CD4-positive, alpha-beta T cell (primary cell): Measurements from ENCODE around the gene ACSF2. TPM values are rescaled to one million over a fixed set of nuclear protein-coding genes. Genes with fewer than 3 reads are reported as not detected.

Experiments
- ATAC-seq: fragments of 200-7000 bp; cut with Tn5 transposase; one replicate; pipeline ENCODE4 v1.10.0; 2022; ENCODE audit warnings: mild to moderate bottlenecking; ENCODE audit not compliant: poor library complexity
- CTCF ChIA-PET: fragments of 350-600 bp; sonication (Branson Sonifier 250); formaldehyde crosslinking; loops from one replicate; lab custom pipeline; 2021; ENCODE audit warnings: antibody characterized with exemption, inconsistent platforms; lab: Charles Lee
- POLR2A ChIA-PET: fragments of 350-600 bp; sonication (Branson Sonifier 250); formaldehyde crosslinking; loops from one replicate; lab custom pipeline; 2021; ENCODE audit warnings: antibody characterized with exemption, inconsistent platforms; lab: Charles Lee
- DNase-seq, 14 experiments: peaks; one replicate each; pipeline ENCODE4 v3.0.0-alpha.2; 2013 to 2020; ENCODE audit warnings: mixed read lengths in 2 of 14
- H3K27ac ChIP-seq, 2 donors: one replicate each; pipeline versions ENCODE4 v1.5.1 to v1.7.0; 2013; ENCODE audit warnings: low read length in 2 of 2, low read depth in 1 of 2, mild to moderate bottlenecking in 1 of 2
- H3K27me3 ChIP-seq, 2 experiments: 1 replicate in 1 of 2; 2 replicates in 1 of 2; pipeline versions ENCODE4 v1.6.1 to v1.7.0; 2013; ENCODE audit warnings: low read length in 2 of 2, control low read depth in 1 of 2, mild to moderate bottlenecking in 1 of 2, moderate library complexity in 1 of 2; ENCODE audit not compliant: insufficient read depth in 2 of 2, control insufficient read depth in 1 of 2
- H3K36me3 ChIP-seq: one replicate; pipeline ENCODE4 v1.6.1; 2013; ENCODE audit warnings: low read length, control low read depth; ENCODE audit not compliant: insufficient read depth
- H3K4me1 ChIP-seq: one replicate; pipeline ENCODE4 v1.6.1; 2013; ENCODE audit warnings: low read length, control low read depth; ENCODE audit not compliant: insufficient read depth
- H3K4me3 ChIP-seq: one replicate; pipeline ENCODE4 v1.5.1; 2013; ENCODE audit warnings: mild to moderate bottlenecking, low read length, moderate library complexity
- H3K9me3 ChIP-seq, 2 experiments: 1 replicate in 1 of 2; 2 replicates in 1 of 2; pipeline versions ENCODE4 v1.6.1 to v1.7.0; 2013; ENCODE audit warnings: low read length in 2 of 2, mild to moderate bottlenecking in 2 of 2, control low read depth in 1 of 2, moderate library complexity in 1 of 2; ENCODE audit not compliant: control insufficient read depth in 1 of 2, insufficient read depth in 1 of 2
- H3K27ac Mint-ChIP-seq: one replicate; pipeline ENCODE4 v1.8.0; 2020; ENCODE audit warnings: mixed read lengths
- H3K27me3 Mint-ChIP-seq: one replicate; pipeline ENCODE4 v1.8.0; 2021; ENCODE audit warnings: mixed read lengths
- H3K36me3 Mint-ChIP-seq: one replicate; pipeline ENCODE4 v1.8.0; 2021; ENCODE audit warnings: low read depth, mixed read lengths
- H3K4me1 Mint-ChIP-seq: one replicate; pipeline ENCODE4 v1.8.0; 2021; ENCODE audit warnings: low read depth, mixed read lengths
- H3K4me3 Mint-ChIP-seq: one replicate; pipeline ENCODE4 v1.8.0; 2020; ENCODE audit warnings: mild to moderate bottlenecking, mixed read lengths
- H3K9me3 Mint-ChIP-seq: one replicate; pipeline ENCODE4 v1.8.0; 2020; ENCODE audit warnings: mixed read lengths
- intact Hi-C, 2 experiments: fragments of 100-400 bp; cut with DNase I in 1 of 2; cut with micrococcal nuclease in 1 of 2; formaldehyde crosslinking; loops; one replicate each; pipeline versions ENCODE4 v1.15.1 to v1.9.0; 2023 to 2025; cut with DNase I, micrococcal nuclease
- total RNA-seq, 174 experiments: library from RNA in 2 of 174; stranded (reverse) in 2 of 174; gene quantifications; one replicate each; pipeline ENCODE4 v1.2.3 and lab custom pipeline; 2021 to 2026
- TF ChIP-seq, protein P1 (sequence below): fragments of 200-600 bp; IDR thresholded peaks from one replicate; pipeline ENCODE4 v1.8.0; 2022; ENCODE audit warnings: antibody characterized with exemption, mild to moderate bottlenecking

The ACSF2 gene
- total RNA-seq, 2 experiments from 2014 or later = 11.9 to 13.9 TPM

GRCh38 chr17:50424246-50424995 lies 1.6 kb upstream of the ACSF2 start:
- ATAC-seq = no peak
- no peak overlapping the region for H3K27ac ChIP-seq
- DNase-seq = no peak
- H3K27me3 Mint-ChIP-seq = no peaks in the 10 kb centered on the region
- TF ChIP-seq, protein P1, sequence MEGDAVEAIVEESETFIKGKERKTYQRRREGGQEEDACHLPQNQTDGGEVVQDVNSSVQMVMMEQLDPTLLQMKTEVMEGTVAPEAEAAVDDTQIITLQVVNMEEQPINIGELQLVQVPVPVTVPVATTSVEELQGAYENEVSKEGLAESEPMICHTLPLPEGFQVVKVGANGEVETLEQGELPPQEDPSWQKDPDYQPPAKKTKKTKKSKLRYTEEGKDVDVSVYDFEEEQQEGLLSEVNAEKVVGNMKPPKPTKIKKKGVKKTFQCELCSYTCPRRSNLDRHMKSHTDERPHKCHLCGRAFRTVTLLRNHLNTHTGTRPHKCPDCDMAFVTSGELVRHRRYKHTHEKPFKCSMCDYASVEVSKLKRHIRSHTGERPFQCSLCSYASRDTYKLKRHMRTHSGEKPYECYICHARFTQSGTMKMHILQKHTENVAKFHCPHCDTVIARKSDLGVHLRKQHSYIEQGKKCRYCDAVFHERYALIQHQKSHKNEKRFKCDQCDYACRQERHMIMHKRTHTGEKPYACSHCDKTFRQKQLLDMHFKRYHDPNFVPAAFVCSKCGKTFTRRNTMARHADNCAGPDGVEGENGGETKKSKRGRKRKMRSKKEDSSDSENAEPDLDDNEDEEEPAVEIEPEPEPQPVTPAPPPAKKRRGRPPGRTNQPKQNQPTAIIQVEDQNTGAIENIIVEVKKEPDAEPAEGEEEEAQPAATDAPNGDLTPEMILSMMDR = no peak
- peaks cover 0 to 4% of the 10 kb centered on the region in 2 experiments for H3K9me3 ChIP-seq
- peak overlapping the region; percentile 43 for H3K4me3 Mint-ChIP-seq
- peaks cover 42% of the 10 kb centered on the region for H3K4me1 ChIP-seq
- H3K4me1 Mint-ChIP-seq = peaks cover 45% of the 10 kb centered on the region
- intact Hi-C loops = loop anchor here in 1 of 2 experiments (2.0 to 5.0 kb wide), 2 partner anchors 26 to 133 kb away; no protein-coding TSS in a partner anchor
- H3K4me3 ChIP-seq = no peak overlapping the region
- H3K36me3 ChIP-seq = no peaks in the 10 kb centered on the region
- no peaks in the 10 kb centered on the region for H3K9me3 Mint-ChIP-seq
- ChIA-PET POLR2A (interaction anchor here (3.0 kb wide), 1 partner anchor 27 kb away, joined by 21 read pairs; the partner anchor contains the start of gene LRRC59), CTCF (interaction anchor here (0.9 to 1.4 kb wide), 2 partner anchors 8 to 27 kb away, joined by 3 to 5 read pairs; partner anchors contain the start of gene LRRC59)
- H3K27ac Mint-ChIP-seq = no peak overlapping the region
- H3K27me3 ChIP-seq = no peaks in the 10 kb centered on the region
- peaks cover 5% of the 10 kb centered on the region for H3K36me3 Mint-ChIP-seq

- H3K4me1 Mint-ChIP-seq = peaks cover 45% of the 10 kb centered on the region
- DNase-seq (peak in 1 of 14 experiments; percentile 15), ATAC-seq (no peak)
- Histone ChIP-seq H3K27ac (no peak overlapping the region), H3K27me3 (no peaks in the 10 kb centered on the region), H3K4me3 (peak overlapping the region; percentile 79), H3K36me3 (no peaks in the 10 kb centered on the region), H3K9me3 (no peaks in the 10 kb centered on the region), H3K4me1 (peaks cover 42% of the 10 kb centered on the region)
- no peaks in the 10 kb centered on the region for H3K9me3 Mint-ChIP-seq
- H3K36me3 Mint-ChIP-seq = peaks cover 5% of the 10 kb centered on the region
- H3K27me3 Mint-ChIP-seq = no peaks in the 10 kb centered on the region
- H3K4me3 Mint-ChIP-seq = peak overlapping the region; percentile 87
- ChIA-PET POLR2A (interaction anchor here (1.7 to 3.0 kb wide), 2 partner anchors 28 to 79 kb away, joined by 5 to 21 read pairs; partner anchors contain the start of genes LRRC59 and XYLT2), CTCF (interaction anchor here (0.9 to 1.4 kb wide), 2 partner anchors 8 to 28 kb away, joined by 3 to 5 read pairs; partner anchors contain the start of gene LRRC59)
- intact Hi-C loops = loop anchor here in 1 of 2 experiments (2.0 to 5.0 kb wide), 2 partner anchors 26 to 132 kb away; no protein-coding TSS in a partner anchor
- H3K27ac Mint-ChIP-seq = peak overlapping the region; percentile 70
- TF ChIP-seq, protein P1 = no peak
Observed at GRCh38 chr17:50424996-50425681, 879 bp upstream of the ACSF2 start.

GRCh38 chr17:50426472-50426782 lies 409 bp downstream of the ACSF2 start:
- Histone ChIP-seq H3K27ac (peak overlapping the region; percentile 51 to 63), H3K27me3 (no peaks in the 10 kb centered on the region), H3K9me3 (no peaks in the 10 kb centered on the region), H3K4me1 (peaks cover 32% of the 10 kb centered on the region), H3K36me3 (no peaks in the 10 kb centered on the region), H3K4me3 (peak overlapping the region; percentile 79)
- H3K27me3 Mint-ChIP-seq = no peaks in the 10 kb centered on the region
- peak overlapping the region; percentile 82 for H3K4me3 Mint-ChIP-seq
- ChIA-PET POLR2A (interaction anchor here (1.3 to 3.0 kb wide), 4 partner anchors 29 to 80 kb away, joined by 3 to 21 read pairs (median 5); partner anchors contain the start of genes LRRC59, RSAD1 and XYLT2), CTCF (interaction anchor here (2.0 kb wide), 1 partner anchor 29 kb away, joined by 14 read pairs; the partner anchor contains the start of gene LRRC59)
- H3K27ac Mint-ChIP-seq = peak overlapping the region; percentile 62
- DNase-seq (no peak), ATAC-seq (no peak)
- intact Hi-C loops = loop anchor here in 1 of 2 experiments (2.0 kb wide), 1 partner anchor 52 kb away; the partner anchor contains the start of gene RSAD1
- H3K9me3 Mint-ChIP-seq = no peaks in the 10 kb centered on the region
- peaks cover 39% of the 10 kb centered on the region for H3K4me1 Mint-ChIP-seq
- TF ChIP-seq, protein P1 = no peak
- peaks cover 4% of the 10 kb centered on the region for H3K36me3 Mint-ChIP-seq
